Activated T-cell treated with anti-CD3 and anti-CD28 coated beads for 4 hours (primary cell): ENCODE measurements around the gene SEMA3E.
"Not testable (repeated sequence)": the region's sequence is repeated elsewhere in the genome, so short reads cannot be mapped to it uniquely, and the experiment has no call there.

Source experiments
- DNase-seq: peaks from one replicate; pipeline ENCODE4 v3.0.0-alpha.2; 2020

Gene SEMA3E

GRCh38 chr7:83447681-83448080 is 201.3 kb downstream of the SEMA3E start:
- DNase-seq: no peak

GRCh38 chr7:83446102-83446669 is 202.8 kb downstream of the SEMA3E start:
- DNase-seq: no peak

GRCh38 chr7:83442911-83443310 is 206.0 kb downstream of the SEMA3E start:
- no peak for DNase-seq

- DNase-seq: no peak
These were observed 209.9 kb downstream of the SEMA3E start for GRCh38 chr7:83439026-83439425.

GRCh38 chr7:83430289-83430688 is 218.7 kb downstream of the SEMA3E start:
- not testable (repeated sequence) for DNase-seq

- no peak for DNase-seq
These were observed 219.4 kb downstream of the SEMA3E start for GRCh38 chr7:83429493-83429892.

- no peak for DNase-seq
These were observed 221.1 kb downstream of the SEMA3E start for GRCh38 chr7:83427884-83428283.

GRCh38 chr7:83426325-83426724 is 222.6 kb downstream of the SEMA3E start:
- DNase-seq: no peak

- DNase-seq: no peak
These were observed 229.9 kb downstream of the SEMA3E start for GRCh38 chr7:83419013-83419412.

- DNase-seq: no peak
These were observed 233.1 kb downstream of the SEMA3E start for GRCh38 chr7:83415840-83416239.

- DNase-seq: no peak
These were observed 234.0 kb downstream of the SEMA3E start for GRCh38 chr7:83414947-83415346.

GRCh38 chr7:83413831-83414230 is 235.1 kb downstream of the SEMA3E start:
- no peak for DNase-seq

GRCh38 chr7:83413424-83413823 is 235.5 kb downstream of the SEMA3E start:
- no peak for DNase-seq

- DNase-seq: no peak
These were observed 237.8 kb downstream of the SEMA3E start for GRCh38 chr7:83410989-83411591.

GRCh38 chr7:83394776-83395175 is 254.2 kb downstream of the SEMA3E start:
- DNase-seq: no peak

- DNase-seq: no peak
These were observed 260.5 kb downstream of the SEMA3E start for GRCh38 chr7:83388436-83388835.

GRCh38 chr7:83366629-83367028 is 282.3 kb downstream of the SEMA3E start:
- no peak for DNase-seq

GRCh38 chr7:83365746-83366145 is 283.2 kb downstream of the SEMA3E start:
- no peak for DNase-seq

- no peak for DNase-seq
These were observed 285.9 kb downstream of the SEMA3E start for GRCh38 chr7:83362871-83363550.

GRCh38 chr7:83359108-83359507 is 289.8 kb downstream of the SEMA3E start:
- DNase-seq: no peak

- no peak for DNase-seq
These were observed 293.8 kb downstream of the SEMA3E start for GRCh38 chr7:83355143-83355542.

- DNase-seq: no peak
These were observed 300.9 kb downstream of the SEMA3E start for GRCh38 chr7:83347945-83348444.

- no peak for DNase-seq
These were observed 309.0 kb downstream of the SEMA3E start for GRCh38 chr7:83339907-83340306.

GRCh38 chr7:83338277-83338950 is 310.5 kb downstream of the SEMA3E start:
- DNase-seq: no peak
